Right atrium auricular region (tissue), 2 donors: Measurements from ENCODE around the gene LGMN. TPM values are rescaled to one million over a fixed set of nuclear protein-coding genes. Genes with fewer than 3 reads are reported as not detected.

ENCODE experiments used
- DNase-seq: peaks from one replicate; pipeline ENCODE4 v3.0.0-alpha.2; 2019; ENCODE audit warnings: low spot score
- H3K27ac ChIP-seq, 2 donors: fragments of 200-600 bp; sonication (generic); 1 replicate in 1 of 2; 2 replicates in 1 of 2; pipeline ENCODE4 v1.5.1; 2016 to 2019
- H3K27me3 ChIP-seq, 2 donors: fragments of 200-600 bp; sonication (generic); one replicate each; pipeline versions ENCODE4 v1.5.1 to v1.6.0; 2017 to 2019
- H3K36me3 ChIP-seq: fragments of 200-600 bp; sonication (generic); one replicate; pipeline ENCODE4 v1.5.1; 2016
- H3K4me1 ChIP-seq, 2 donors: fragments of 200-600 bp; sonication (generic); one replicate each; pipeline versions ENCODE4 v1.5.1 to v1.6.0; 2017 to 2019
- H3K4me3 ChIP-seq, 2 donors: fragments of 200-600 bp; sonication (generic); 1 replicate in 1 of 2; 2 replicates in 1 of 2; pipeline ENCODE4 v1.5.1; 2017 to 2019; ENCODE audit warnings: mild to moderate bottlenecking in 1 of 2, moderate library complexity in 1 of 2
- H3K9me3 ChIP-seq, 2 donors: fragments of 200-600 bp; sonication (generic); one replicate each; pipeline ENCODE4 v1.5.1; 2019
- total RNA-seq, 2 donors: library from RNA; depleted of rRNA; stranded (reverse); fragments of >200 nt; gene quantifications; one replicate each; pipeline ENCODE4 v1.1.0, GENCODE V29; 2016
- TF ChIP-seq, protein P1 (sequence below), 2 donors: fragments of 200-600 bp; sonication (generic); IDR thresholded peaks; one replicate each; pipeline ENCODE4 v1.5.1; 2019; ENCODE audit warnings: antibody characterized with exemption in 2 of 2

LGMN gene
- total RNA-seq, 2 donors from 2014 or later: 65.6 to 109 TPM

DNA sequence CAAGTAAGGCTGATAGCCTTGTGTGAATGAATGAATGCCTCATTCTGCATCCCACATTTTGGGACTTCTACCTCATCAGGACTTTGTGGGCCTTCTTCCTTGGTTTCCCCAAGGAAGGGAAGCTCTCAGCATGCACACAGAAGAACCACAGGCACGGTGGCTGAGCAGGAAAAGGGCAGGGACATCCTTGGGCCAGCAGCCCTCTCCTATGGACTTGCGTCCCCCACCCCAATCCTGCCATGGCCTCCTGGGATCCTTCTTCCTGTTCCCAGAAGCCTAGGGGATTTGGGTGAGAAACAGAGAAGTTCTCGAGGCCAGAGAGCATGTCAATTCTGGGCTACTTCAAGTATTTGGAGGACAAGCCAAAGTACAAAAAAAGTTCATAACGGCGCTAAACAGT lies 69.7 kb downstream of the LGMN start:
- Histone ChIP-seq H3K9me3 (no peaks in the 10 kb centered on the region), H3K27me3 (no peaks in the 10 kb centered on the region), H3K4me1 (no peaks in the 10 kb centered on the region), H3K4me3 (no peak overlapping the region), H3K27ac (no peak overlapping the region), H3K36me3 (peaks cover 20% of the 10 kb centered on the region)
- DNase-seq: no peak
- TF ChIP-seq, protein P1, sequence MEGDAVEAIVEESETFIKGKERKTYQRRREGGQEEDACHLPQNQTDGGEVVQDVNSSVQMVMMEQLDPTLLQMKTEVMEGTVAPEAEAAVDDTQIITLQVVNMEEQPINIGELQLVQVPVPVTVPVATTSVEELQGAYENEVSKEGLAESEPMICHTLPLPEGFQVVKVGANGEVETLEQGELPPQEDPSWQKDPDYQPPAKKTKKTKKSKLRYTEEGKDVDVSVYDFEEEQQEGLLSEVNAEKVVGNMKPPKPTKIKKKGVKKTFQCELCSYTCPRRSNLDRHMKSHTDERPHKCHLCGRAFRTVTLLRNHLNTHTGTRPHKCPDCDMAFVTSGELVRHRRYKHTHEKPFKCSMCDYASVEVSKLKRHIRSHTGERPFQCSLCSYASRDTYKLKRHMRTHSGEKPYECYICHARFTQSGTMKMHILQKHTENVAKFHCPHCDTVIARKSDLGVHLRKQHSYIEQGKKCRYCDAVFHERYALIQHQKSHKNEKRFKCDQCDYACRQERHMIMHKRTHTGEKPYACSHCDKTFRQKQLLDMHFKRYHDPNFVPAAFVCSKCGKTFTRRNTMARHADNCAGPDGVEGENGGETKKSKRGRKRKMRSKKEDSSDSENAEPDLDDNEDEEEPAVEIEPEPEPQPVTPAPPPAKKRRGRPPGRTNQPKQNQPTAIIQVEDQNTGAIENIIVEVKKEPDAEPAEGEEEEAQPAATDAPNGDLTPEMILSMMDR (IDR thresholded peaks at IDR 0.05): no peak

GRCh38 chr14:92677955-92678354 lies 70.5 kb downstream of the LGMN start:
- DNase-seq: no peak
- Histone ChIP-seq H3K36me3 (peaks cover 20% of the 10 kb centered on the region), H3K27ac (no peak overlapping the region), H3K27me3 (no peaks in the 10 kb centered on the region), H3K4me1 (no peaks in the 10 kb centered on the region), H3K9me3 (no peaks in the 10 kb centered on the region), H3K4me3 (no peak overlapping the region)
- TF ChIP-seq, protein P1 (IDR thresholded peaks at IDR 0.05): no peak

GRCh38 chr14:92677087-92677668 lies 71.2 kb downstream of the LGMN start:
- Histone ChIP-seq H3K9me3 (no peaks in the 10 kb centered on the region), H3K4me3 (no peak overlapping the region), H3K27ac (no peak overlapping the region), H3K27me3 (no peaks in the 10 kb centered on the region), H3K36me3 (peaks cover 15% of the 10 kb centered on the region), H3K4me1 (no peaks in the 10 kb centered on the region)
- no peak for DNase-seq
- TF ChIP-seq, protein P1 (IDR thresholded peaks at IDR 0.05): no peak

DNA sequence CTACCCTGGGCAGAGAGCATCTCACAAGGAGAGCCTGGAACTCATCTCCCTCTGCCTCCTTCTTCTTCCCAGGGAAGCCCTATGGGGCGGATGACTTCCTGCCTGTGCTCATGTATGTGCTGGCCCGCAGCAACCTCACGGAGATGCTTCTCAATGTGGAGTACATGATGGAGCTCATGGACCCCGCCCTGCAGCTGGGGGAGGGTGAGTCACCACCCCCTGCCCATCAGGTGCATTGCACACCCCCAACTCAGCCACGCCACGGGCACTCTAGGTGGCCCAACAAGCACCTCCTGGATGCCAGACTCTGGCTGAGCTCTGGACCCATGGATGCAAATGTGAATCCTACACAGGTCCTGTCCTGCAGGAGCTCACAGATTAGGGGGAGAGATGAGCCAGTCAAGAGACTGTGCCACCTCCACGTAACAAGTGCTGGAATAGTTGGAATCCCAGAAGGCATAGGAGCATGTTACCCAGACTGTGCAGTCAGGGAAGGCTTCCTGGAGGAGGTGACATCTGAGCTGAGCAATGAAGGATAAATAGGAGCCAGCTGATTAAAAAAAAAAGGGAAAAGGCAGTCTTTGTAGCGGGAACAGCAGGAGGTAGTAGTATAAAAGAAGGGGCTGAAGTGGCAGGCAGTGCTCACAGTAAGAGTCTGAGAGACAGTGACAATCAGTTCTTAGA lies 71.9 kb downstream of the LGMN start:
- DNase-seq: no peak
- H3K4me1 ChIP-seq: no peaks in the 10 kb centered on the region
- no peaks in the 10 kb centered on the region for H3K27me3 ChIP-seq
- TF ChIP-seq, protein P1 (IDR thresholded peaks at IDR 0.05): no peak
- H3K36me3 ChIP-seq: peaks cover 15% of the 10 kb centered on the region
- H3K9me3 ChIP-seq: no peaks in the 10 kb centered on the region
- H3K27ac ChIP-seq: no peak overlapping the region
- H3K4me3 ChIP-seq: no peak overlapping the region

DNA sequence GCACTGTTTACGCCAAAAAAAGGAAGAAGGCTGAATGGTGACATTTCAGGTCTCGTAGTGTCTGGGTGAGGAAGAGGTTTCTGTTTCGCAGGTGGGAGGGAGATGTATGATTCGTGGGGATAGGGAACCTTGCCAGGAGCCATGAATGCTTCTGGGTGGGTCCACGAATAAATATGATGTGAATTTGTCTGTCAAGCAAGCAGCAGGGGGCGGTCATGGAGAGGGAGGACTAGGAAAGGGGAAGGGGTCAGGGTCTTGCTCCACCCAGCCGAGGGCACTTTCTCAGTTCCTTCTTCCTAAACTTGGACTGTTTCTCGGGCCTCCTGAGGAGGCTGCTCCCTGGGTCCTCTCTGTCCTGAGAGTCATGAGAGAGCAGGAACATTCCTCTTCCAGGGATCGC lies 72.5 kb downstream of the LGMN start:
- Histone ChIP-seq H3K27me3 (no peaks in the 10 kb centered on the region), H3K4me1 (no peaks in the 10 kb centered on the region), H3K36me3 (peaks cover 15% of the 10 kb centered on the region), H3K27ac (no peak overlapping the region), H3K9me3 (no peaks in the 10 kb centered on the region), H3K4me3 (no peak overlapping the region)
- TF ChIP-seq, protein P1 (IDR thresholded peaks at IDR 0.05): no peak
- DNase-seq: no peak
